ENCODE data around the gene ELP1. TPM values are rescaled to one million over a fixed set of nuclear protein-coding genes. Genes with fewer than 3 reads are reported as not detected.
A peak's percentile ranks its signal among the peaks of the same experiment; 100 is the strongest.
"Not testable (repeated sequence)": the region's sequence is repeated elsewhere in the genome, so short reads cannot be mapped to it uniquely, and the experiment has no call there.

ELP1 gene
- total RNA-seq, 1 experiment from 2014 or later: 39.5 TPM

DNA sequence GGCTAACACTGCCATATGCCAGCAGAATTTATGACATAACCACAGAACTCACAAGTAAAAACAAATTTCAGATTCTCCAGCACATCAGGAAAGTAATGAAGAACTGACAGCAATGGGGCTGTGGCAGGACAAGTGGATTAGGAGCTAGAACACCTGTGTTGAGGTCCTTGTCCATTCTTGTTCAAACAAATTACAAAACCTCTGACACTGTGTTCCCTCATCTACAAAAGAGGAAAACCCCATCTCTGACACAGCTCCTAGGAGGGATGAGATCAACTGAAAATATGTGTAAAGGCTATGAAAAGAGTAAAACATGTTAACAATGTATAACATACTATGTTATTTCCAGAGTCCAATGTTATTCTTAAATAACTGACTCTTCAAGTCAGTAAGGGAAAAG, 23.5 kb downstream of the ELP1 start:
- H3K4me3 ChIP-seq: no peak overlapping the region
- no peak overlapping the region for H3K27ac ChIP-seq
- H3K27me3 ChIP-seq: no peaks in the 10 kb centered on the region
- H3K9me3 ChIP-seq (replicated peaks): no peaks in the 10 kb centered on the region
- DNase-seq: no peak
- peaks cover 43% of the 10 kb centered on the region for H3K36me3 ChIP-seq
- H3K4me1 ChIP-seq: no peaks in the 10 kb centered on the region

DNA sequence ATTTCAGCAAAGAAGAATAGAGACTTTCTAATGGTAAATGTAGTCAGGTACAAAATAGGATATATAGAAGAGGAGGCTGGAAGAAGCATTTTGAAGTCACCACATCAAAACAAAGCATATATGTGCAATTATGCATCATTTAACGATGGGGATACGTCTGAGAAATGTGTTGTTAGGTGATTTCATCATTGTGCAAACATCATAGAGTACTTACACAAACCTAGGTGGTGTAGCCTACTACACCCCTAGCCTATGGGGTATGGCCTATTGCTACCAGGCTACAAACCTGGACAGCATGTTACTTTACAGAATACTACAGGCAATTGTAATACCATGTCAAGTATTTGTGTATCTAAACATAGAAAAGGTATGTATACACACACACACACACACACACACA, 28.4 kb downstream of the ELP1 start:
- Histone ChIP-seq H3K4me3 (no peak overlapping the region), H3K9me3 (replicated peaks) (no peaks in the 10 kb centered on the region), H3K27ac (no peak overlapping the region), H3K4me1 (peaks cover 14% of the 10 kb centered on the region), H3K27me3 (no peaks in the 10 kb centered on the region), H3K36me3 (peaks cover 45% of the 10 kb centered on the region)
- no peak for DNase-seq

DNA sequence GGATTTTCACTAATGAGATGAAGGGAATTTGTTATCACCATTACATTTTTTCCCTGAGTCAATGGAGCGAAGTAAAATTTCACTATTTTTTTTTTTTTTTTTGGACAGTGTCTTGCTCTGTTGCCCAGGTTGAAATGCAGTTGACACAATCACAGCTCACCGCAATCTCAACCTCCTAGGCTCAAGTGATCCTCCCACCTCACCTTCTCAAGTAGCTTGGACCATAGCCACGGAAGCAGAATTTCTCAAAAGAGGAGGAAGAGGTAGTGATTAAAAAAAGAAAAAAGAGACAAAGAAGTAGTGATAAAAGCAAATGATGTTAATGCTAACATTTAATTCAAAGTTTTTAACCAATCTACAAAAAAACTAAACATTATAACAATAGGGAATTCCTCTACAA, 29.8 kb downstream of the ELP1 start:
- Histone ChIP-seq H3K4me1 (peaks cover 14% of the 10 kb centered on the region), H3K9me3 (replicated peaks) (no peaks in the 10 kb centered on the region), H3K36me3 (peaks cover 50% of the 10 kb centered on the region), H3K4me3 (no peak overlapping the region), H3K27ac (no peak overlapping the region), H3K27me3 (no peaks in the 10 kb centered on the region)
- DNase-seq: no peak

DNA sequence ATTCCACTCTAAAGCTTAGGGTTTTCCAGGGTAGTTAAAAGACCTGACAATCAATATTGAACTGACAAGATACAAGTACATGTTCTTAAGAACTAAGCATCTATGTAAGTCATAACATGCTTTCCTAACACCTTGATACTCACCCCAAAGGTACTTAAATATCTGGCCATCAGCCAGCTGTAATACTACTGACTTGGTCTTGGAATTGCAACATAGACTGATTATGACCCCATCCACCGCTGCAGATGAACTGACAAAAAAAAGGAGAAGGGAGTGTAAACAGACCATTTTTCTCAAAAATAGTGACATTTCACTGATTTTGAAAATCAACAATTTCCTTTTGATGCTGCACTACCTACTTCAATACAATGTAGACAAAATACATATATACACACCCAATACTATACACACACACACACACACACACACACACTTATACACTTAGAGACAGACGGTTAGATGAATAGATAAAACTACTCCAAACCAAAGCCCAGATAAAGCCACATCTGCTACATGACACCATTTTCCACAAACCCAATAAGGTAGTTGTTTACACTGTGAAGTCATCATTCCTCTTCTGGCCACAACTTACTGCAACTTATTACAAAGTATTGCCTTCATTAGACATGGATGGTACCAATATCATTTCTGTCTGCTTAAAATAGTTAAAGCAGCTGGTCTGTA, 30.4 kb downstream of the ELP1 start:
- Histone ChIP-seq H3K4me1 (peaks cover 14% of the 10 kb centered on the region), H3K27ac (no peak overlapping the region), H3K36me3 (peaks cover 50% of the 10 kb centered on the region), H3K4me3 (no peak overlapping the region), H3K9me3 (replicated peaks) (no peaks in the 10 kb centered on the region), H3K27me3 (no peaks in the 10 kb centered on the region)
- DNase-seq: peak in 1 of 2 experiments; percentile 37

GRCh38 chr9:108900176-108900575, 33.7 kb downstream of the ELP1 start:
- Histone ChIP-seq H3K9me3 (replicated peaks) (no peaks in the 10 kb centered on the region), H3K4me3 (no peak overlapping the region), H3K27ac (no peak overlapping the region), H3K36me3 (peaks cover 42% of the 10 kb centered on the region), H3K27me3 (no peaks in the 10 kb centered on the region), H3K4me1 (peaks cover 14% of the 10 kb centered on the region)
- no peak for DNase-seq

GRCh38 chr9:108899023-108899695, 34.8 kb downstream of the ELP1 start:
- not testable (repeated sequence) for H3K4me3 ChIP-seq; DNase-seq; H3K27ac ChIP-seq; H3K27me3 ChIP-seq; H3K4me1 ChIP-seq; H3K9me3 ChIP-seq (replicated peaks)
- H3K36me3 ChIP-seq: peaks cover 42% of the 10 kb centered on the region

DNA sequence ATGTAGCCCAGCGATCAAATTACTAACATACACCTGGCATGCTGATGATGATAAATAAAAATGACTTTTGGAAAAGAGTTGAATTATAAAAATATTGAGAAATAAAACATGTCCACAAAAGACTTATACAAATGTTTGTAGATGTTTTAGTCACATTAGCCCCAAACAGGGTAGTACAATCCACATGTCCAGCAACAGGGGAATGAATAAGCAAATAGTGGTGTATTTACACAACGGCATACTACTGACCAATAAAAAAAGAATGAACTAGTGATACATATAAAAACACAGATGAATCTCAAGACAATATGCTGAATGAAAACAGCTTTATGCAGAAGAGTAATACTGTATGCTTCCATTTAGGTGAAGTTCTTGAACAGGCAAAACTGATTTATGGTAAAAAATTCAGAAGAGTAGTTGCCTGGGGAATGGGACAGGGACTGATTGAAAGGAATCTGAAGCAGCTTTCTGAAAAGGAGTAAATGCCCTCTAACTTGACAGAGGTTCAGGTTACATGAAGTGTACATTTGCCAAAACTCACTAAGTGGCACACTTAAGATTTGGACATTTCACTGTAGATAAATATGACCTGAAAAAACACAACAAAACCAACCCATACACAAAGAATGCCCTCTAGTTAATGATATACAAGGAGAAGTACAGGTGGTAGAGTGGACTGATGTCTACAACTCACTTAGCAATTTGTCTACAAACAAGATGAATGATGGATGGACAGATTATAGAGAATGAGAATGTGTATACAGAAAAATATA, 36.4 kb downstream of the ELP1 start:
- no peak overlapping the region for H3K4me3 ChIP-seq
- H3K27me3 ChIP-seq: no peaks in the 10 kb centered on the region
- no peaks in the 10 kb centered on the region for H3K4me1 ChIP-seq
- peaks cover 31% of the 10 kb centered on the region for H3K36me3 ChIP-seq
- H3K9me3 ChIP-seq (replicated peaks): no peaks in the 10 kb centered on the region
- no peak overlapping the region for H3K27ac ChIP-seq
- no peak for DNase-seq

- DNase-seq: no peak
- no peak overlapping the region for H3K27ac ChIP-seq
- peaks cover 19% of the 10 kb centered on the region for H3K36me3 ChIP-seq
- no peaks in the 10 kb centered on the region for H3K27me3 ChIP-seq
- H3K4me3 ChIP-seq: no peak overlapping the region
- H3K4me1 ChIP-seq: no peaks in the 10 kb centered on the region
- H3K9me3 ChIP-seq (replicated peaks): no peaks in the 10 kb centered on the region
These were observed 39.5 kb downstream of the ELP1 start for GRCh38 chr9:108894225-108894997.

DNA sequence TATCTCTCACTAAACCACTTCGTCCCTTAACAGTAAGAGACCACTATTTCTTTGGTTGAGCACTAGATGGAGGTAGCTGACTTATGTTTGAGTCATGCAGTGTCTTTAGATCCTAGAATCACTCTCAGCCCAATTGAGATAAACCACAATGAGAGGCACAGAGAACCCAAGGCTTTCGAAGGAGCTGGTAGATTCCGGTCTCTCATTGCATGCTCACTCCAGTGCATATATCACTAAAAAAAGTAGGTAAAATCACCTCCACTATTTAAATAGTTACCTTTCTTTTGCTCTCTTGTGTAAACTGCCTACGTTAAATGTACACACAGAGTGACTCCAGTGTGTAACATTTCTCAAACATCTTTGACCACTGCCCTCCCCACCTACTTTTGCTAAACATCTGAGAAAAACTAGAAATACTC, 44.3 kb downstream of the ELP1 start:
- Histone ChIP-seq H3K36me3 (peaks cover 15% of the 10 kb centered on the region), H3K4me1 (peaks cover 11% of the 10 kb centered on the region), H3K27me3 (no peaks in the 10 kb centered on the region), H3K4me3 (no peak overlapping the region), H3K27ac (no peak overlapping the region), H3K9me3 (replicated peaks) (no peaks in the 10 kb centered on the region)
- peak in 1 of 2 experiments; percentile 14 for DNase-seq

DNA sequence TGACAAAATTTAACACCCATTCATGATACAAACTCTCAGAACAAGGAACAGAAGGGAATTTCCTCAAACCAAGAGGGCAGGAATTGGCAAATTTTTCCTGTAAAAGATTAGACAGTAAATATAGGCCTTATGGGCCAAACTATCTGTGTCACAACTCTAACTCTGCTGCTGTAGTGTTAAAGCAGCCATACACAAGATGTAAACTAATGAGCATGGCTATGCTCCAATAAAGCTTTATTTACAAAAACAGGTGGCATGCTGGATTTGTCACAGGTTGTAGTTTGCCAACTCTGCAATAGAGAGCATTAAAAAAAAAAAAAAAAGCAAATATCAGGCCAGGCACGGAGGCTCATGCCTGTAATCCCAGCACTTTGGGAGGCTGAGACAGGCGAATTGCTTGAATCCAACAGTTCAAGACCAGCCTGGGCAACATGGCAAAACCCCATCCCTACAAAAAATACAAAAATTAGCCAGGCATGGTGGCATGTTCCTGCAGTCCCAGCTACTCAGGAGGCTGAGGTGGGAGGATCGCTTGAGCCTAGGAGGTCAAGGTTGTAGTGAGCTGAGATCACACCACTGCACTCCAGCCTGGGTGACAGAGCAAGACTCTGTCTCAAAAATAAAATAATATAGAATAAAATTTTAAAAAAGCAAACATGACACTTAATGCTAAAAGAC, 47.2 kb downstream of the ELP1 start:
- H3K4me3 ChIP-seq; H3K9me3 ChIP-seq (replicated peaks); H3K27me3 ChIP-seq: not testable (repeated sequence)
- Histone ChIP-seq H3K4me1 (peaks cover 11% of the 10 kb centered on the region), H3K36me3 (peaks cover 14% of the 10 kb centered on the region), H3K27ac (peak overlapping the region; percentile 47; the same call in 1 of the 2 replicates)
- peak in 1 of 2 experiments; percentile 22 for DNase-seq

- H3K36me3 ChIP-seq: peaks cover 18% of the 10 kb centered on the region
- H3K9me3 ChIP-seq (replicated peaks): no peaks in the 10 kb centered on the region
These were observed 48.1 kb downstream of the ELP1 start for GRCh38 chr9:108885643-108886348.

DNA sequence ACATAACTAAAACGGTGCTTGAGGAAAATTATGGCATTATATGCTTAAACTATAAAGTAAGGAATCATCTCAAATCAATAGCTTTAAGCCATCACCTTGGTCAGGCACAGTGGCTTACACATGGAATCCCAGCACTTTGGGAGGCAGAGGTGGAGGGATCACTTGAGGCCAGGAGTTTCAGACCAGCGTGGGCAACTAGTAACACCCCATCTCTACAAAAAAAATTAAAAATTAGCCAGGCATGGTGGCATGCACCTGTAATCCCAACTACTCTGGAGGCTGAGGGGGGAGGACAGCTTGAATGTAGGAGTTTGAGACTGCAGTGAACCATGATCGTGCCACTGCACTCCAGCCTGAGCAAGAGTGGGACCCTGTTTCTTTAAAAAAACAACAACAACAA, 49.2 kb downstream of the ELP1 start:
- DNase-seq: no peak
- H3K36me3 ChIP-seq: peaks cover 23% of the 10 kb centered on the region
- no peak overlapping the region for H3K4me3 ChIP-seq
- no peaks in the 10 kb centered on the region for H3K27me3 ChIP-seq
- no peaks in the 10 kb centered on the region for H3K9me3 ChIP-seq (replicated peaks)
- peaks cover 11% of the 10 kb centered on the region for H3K4me1 ChIP-seq
- no peak overlapping the region for H3K27ac ChIP-seq

More at GRCh38 chr9:108885643-108886348, 48.1 kb downstream of the ELP1 start:
- H3K27me3 ChIP-seq: no peaks in the 10 kb centered on the region
- no peak overlapping the region for H3K4me3 ChIP-seq
- peak; percentile 86 to 94 for DNase-seq
- peaks cover 11% of the 10 kb centered on the region for H3K4me1 ChIP-seq
- H3K27ac ChIP-seq: peak overlapping the region; percentile 47; the same call in 1 of the 2 replicates

DNA sequence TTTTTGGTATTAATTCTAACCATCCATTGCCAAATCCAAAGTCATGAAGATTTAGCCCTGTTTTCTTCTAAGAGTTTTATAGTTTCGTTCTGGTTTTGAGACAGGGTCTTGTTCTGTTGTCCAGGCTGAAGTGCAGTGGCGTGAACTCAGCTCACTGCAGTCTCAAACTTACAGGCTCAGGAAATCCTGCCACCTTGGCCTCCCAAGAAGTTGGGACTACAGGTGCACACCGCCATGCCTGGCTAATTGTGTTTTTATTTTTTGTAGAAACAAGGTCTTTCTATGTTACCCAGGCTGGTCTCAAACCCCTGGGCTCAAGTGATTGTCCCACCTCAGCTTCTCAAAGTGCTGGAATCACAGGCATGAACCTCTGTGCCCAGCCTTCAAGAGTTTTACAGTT, 50.8 kb downstream of the ELP1 start:
- Histone ChIP-seq H3K4me1 (peaks cover 11% of the 10 kb centered on the region), H3K4me3 (no peak overlapping the region), H3K27ac (no peak overlapping the region), H3K36me3 (peaks cover 31% of the 10 kb centered on the region), H3K27me3 (no peaks in the 10 kb centered on the region), H3K9me3 (replicated peaks) (no peaks in the 10 kb centered on the region)
- DNase-seq: no peak

All from SJCRH30 (cell line).